ENCODE results near the gene VCX3A. TPM values are rescaled to one million over a fixed set of nuclear protein-coding genes. Genes with fewer than 3 reads are reported as not detected.

Gene VCX3A
- total RNA-seq, 1 experiment from 2014 or later, result 0.28 TPM

GRCh38 chrX:6506444-6506843 lies 28.5 kb downstream of the VCX3A start:
- WGBS (ENCODE audit: extremely low coverage, insufficient read length, low lambda C conversion rate), result no CpG with 5 or more reads among the region's 4 CpGs
- H3K36me3 Mint-ChIP-seq (ENCODE audit: insufficient read depth in 1 of 3, low read depth in 3 of 3), result peaks cover 0 to 4% (median 4%) of the 10 kb centered on the region in 3 experiments; a peak in 3 of 7 replicates

More at GRCh38 chrX:6506444-6506843, 28.5 kb downstream of the VCX3A start:
- no peak overlapping the region for H3K23ac ChIP-seq (ENCODE audit: insufficient read length, low read depth, low read length)
- no peak overlapping the region for H3K56ac ChIP-seq (ENCODE audit: insufficient read length, low read depth, low read length)
- Mint-ChIP-seq H3K4me3 (no peak overlapping the region), H3K27ac (no peak overlapping the region), H3K9me3 (peaks cover 2 to 6% of the 10 kb centered on the region in 2 experiments; a peak in 3 of 5 replicates), H3K4me1 (peaks cover 11 to 13% of the 10 kb centered on the region in 2 experiments), H3K27me3 (ENCODE audit: low read depth) (peaks cover 2% of the 10 kb centered on the region)
- H4K5ac ChIP-seq (ENCODE audit: insufficient read length, low read depth, low read length), result no peak overlapping the region
- H3T11ph ChIP-seq (ENCODE audit: low read length), result no peak overlapping the region
- H3K27ac ChIP-seq (ENCODE audit: insufficient read length, low read depth, low read length), result no peak overlapping the region
- no peak overlapping the region for H4K8ac ChIP-seq (replicated peaks; ENCODE audit: insufficient read length, low read depth, low read length)
- H3K79me2 ChIP-seq (ENCODE audit: insufficient read depth, low read length), result no peaks in the 10 kb centered on the region
- H3K4ac ChIP-seq (ENCODE audit: low read depth, low read length), result no peak overlapping the region
- no peak overlapping the region for H4K91ac ChIP-seq (ENCODE audit: insufficient read length, low read depth, low read length)
- no peak overlapping the region for H3K9ac ChIP-seq (ENCODE audit: extremely low read depth, insufficient read length, low read length)
- H2BK5ac ChIP-seq (ENCODE audit: insufficient read length, low read length), result no peak overlapping the region
- TF ChIP-seq CTCF (conservative IDR thresholded peaks at IDR 0.05), result no peak
- H2AFZ ChIP-seq (ENCODE audit: low read length), result no peak overlapping the region
- H3K23me2 ChIP-seq (ENCODE audit: insufficient read length, low read depth, low read length, poor library complexity, severe bottlenecking), result no peaks in the 10 kb centered on the region
- H3K9me3 ChIP-seq (ENCODE audit: control insufficient read depth, low read depth, low read length), result no peaks in the 10 kb centered on the region
- H3K18ac ChIP-seq (ENCODE audit: insufficient read length, low read depth, low read length), result no peak overlapping the region
- no peak overlapping the region for H2BK120ac ChIP-seq (ENCODE audit: low read depth, low read length, poor library complexity, severe bottlenecking)
- H3K14ac ChIP-seq (ENCODE audit: insufficient read depth, low read length), result no peak overlapping the region
- no peak overlapping the region for H2BK20ac ChIP-seq (ENCODE audit: low read depth, low read length, poor library complexity, severe bottlenecking)
- H2BK15ac ChIP-seq (ENCODE audit: low read depth, low read length), result no peak overlapping the region
- DNase-seq, result no peak
- no peaks in the 10 kb centered on the region for H3K4me1 ChIP-seq (ENCODE audit: insufficient read depth, low read length)
- no peaks in the 10 kb centered on the region for H4K20me1 ChIP-seq (ENCODE audit: control insufficient read depth, insufficient read depth, insufficient read length)
- H3K27me3 ChIP-seq (ENCODE audit: insufficient read depth, low read length), result no peaks in the 10 kb centered on the region
- H3K79me1 ChIP-seq (ENCODE audit: insufficient read depth, low read depth, low read length, poor library complexity, severe bottlenecking), result no peaks in the 10 kb centered on the region
- no peak overlapping the region for H2BK12ac ChIP-seq (ENCODE audit: insufficient read length, low read depth, low read length)
- H2AK5ac ChIP-seq (ENCODE audit: insufficient read length, low read length), result no peak overlapping the region
- no peak overlapping the region for H3K4me2 ChIP-seq (ENCODE audit: insufficient read depth, insufficient read length, low read length)

Data from H9 (cell line).